Suprapubic skin (tissue), 4 donors: ENCODE data around the gene ADCK2.

Experiments
- EP300 ChIP-seq: sonication (generic); formaldehyde crosslinking; IDR thresholded peaks from one replicate; pipeline ENCODE4 v1.6.1; 2017; ENCODE audit warnings: antibody characterized with exemption
- POLR2A ChIP-seq, 2 donors: fragments of 450-650 bp; IDR thresholded peaks; one replicate each; pipeline ENCODE4 v1.6.1; 2017; ENCODE audit warnings: antibody characterized with exemption in 2 of 2, mild to moderate bottlenecking in 2 of 2, moderate library complexity in 2 of 2
- POLR2AphosphoS5 ChIP-seq, 3 donors: sonication (generic); formaldehyde crosslinking; IDR thresholded peaks; one replicate each; pipeline ENCODE4 v1.6.1; 2017; ENCODE audit warnings: antibody characterized with exemption in 3 of 3
- TF ChIP-seq, protein P1 (sequence below), 2 donors: fragments of 200-600 bp in 1 of 2; fragments of 450-650 bp in 1 of 2; sonication (generic) in 1 of 2; IDR thresholded peaks; one replicate each; pipeline ENCODE4 v1.5.1; 2016 to 2019; ENCODE audit warnings: antibody characterized with exemption in 2 of 2, mild to moderate bottlenecking in 1 of 2, moderate library complexity in 1 of 2

DNA sequence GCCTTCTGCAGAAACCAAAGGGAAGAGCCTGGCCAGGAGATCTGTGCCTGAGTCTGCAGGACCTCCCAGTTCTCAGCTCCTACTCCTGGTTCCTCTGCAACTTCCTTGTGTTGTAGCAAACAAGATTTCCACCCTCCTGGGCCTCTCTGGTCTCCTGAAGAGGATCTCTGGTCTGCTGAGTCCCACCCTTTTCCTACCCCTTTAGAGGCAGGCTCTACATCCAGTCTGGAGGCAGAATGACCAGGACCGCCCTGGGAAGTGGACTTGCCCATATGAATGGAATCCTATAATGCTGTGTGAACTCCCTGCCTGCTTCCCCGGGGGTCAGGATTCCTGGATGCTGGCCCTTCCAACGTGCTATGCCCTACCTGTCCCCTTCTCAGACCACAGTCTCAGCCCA lies 35.3 kb upstream of the ADCK2 start:
- TF ChIP-seq, protein P1, sequence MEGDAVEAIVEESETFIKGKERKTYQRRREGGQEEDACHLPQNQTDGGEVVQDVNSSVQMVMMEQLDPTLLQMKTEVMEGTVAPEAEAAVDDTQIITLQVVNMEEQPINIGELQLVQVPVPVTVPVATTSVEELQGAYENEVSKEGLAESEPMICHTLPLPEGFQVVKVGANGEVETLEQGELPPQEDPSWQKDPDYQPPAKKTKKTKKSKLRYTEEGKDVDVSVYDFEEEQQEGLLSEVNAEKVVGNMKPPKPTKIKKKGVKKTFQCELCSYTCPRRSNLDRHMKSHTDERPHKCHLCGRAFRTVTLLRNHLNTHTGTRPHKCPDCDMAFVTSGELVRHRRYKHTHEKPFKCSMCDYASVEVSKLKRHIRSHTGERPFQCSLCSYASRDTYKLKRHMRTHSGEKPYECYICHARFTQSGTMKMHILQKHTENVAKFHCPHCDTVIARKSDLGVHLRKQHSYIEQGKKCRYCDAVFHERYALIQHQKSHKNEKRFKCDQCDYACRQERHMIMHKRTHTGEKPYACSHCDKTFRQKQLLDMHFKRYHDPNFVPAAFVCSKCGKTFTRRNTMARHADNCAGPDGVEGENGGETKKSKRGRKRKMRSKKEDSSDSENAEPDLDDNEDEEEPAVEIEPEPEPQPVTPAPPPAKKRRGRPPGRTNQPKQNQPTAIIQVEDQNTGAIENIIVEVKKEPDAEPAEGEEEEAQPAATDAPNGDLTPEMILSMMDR (IDR thresholded peaks at IDR 0.05) = no peak
- TF ChIP-seq EP300 (no peak), POLR2A (IDR thresholded peaks at IDR 0.05) (no peak), POLR2AphosphoS5 (IDR thresholded peaks at IDR 0.05) (no peak)
